Frontal cortex (tissue), 4 donors: ENCODE data around the gene TFAP2A. TPM values are rescaled to one million over a fixed set of nuclear protein-coding genes. Genes with fewer than 3 reads are reported as not detected.

ENCODE experiments used
- DNase-seq, 2 donors: peaks; one replicate each; pipeline ENCODE4 v3.0.0; 2012; ENCODE audit warnings: low spot score in 2 of 2
- FAIRE-seq: peaks from 2 replicates; lab custom pipeline; 2012; peaks lifted over from hg19 to GRCh38; lab: Jason Lieb, UNC
- small RNA-seq: library from RNA; depleted of rRNA; stranded (forward); fragments of <200 nt; gene quantifications from one replicate; pipeline ENCODE3, GENCODE V24; 2014
- total RNA-seq: library from RNA; depleted of rRNA; stranded (reverse); fragments of >200 nt; gene quantifications from one replicate; pipeline ENCODE4 v1.2.3, GENCODE V29; 2014
- donor health status: control.
- donor health status: control.
- donor health status: control.

Gene TFAP2A
- total RNA-seq, 1 donor from 2014 or later = not detected

DNA sequence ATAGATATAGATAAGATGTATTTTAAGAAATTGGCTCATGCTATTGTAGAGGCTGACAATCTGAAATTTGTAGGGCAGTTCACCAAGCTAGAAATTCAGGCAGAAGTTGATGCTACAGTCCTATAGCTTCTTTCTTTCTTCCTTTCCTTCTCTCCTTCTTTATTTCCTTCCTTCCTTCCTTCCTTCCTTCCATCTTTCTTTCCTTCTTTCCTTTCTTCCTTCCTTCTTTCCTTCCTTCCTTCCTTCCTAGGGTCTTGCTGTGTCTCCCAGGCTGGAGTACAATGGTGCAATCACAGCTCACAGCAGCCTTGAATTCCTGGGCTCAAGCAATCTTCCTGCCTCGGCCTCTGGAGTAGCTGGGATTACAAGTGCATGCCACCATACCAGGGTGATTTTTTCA is 55.3 kb downstream of the TFAP2A start:
- DNase-seq (no peak), FAIRE-seq (no peak)

DNA sequence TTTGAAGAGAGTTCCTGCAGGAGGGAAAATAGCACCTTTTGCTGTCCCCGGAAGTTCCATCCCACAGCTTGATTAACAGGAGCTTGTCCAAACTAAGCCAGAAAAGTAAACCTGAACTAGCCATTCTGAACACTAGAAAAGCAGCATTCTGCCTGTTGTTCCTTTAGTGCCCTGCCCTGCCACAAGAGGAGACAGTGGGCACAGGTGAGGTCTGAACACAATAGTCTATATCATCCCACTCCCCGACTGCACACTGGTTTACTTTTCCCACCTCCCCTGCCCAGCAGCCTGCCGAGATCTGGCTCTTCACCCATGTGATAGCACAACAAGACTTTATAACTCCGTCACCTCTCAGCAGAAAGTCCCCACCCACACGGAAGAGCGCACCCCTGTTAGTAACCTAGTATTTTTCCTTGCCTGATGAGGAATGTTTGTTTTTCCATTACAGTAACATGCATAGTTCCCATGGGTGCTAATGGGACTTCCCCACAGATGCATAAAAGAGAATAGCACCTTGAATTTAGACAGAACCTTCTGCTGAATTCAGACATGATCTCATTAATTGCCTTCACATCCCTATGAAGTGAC is 59.7 kb downstream of the TFAP2A start:
- no peak for DNase-seq
- no peak for FAIRE-seq

DNA sequence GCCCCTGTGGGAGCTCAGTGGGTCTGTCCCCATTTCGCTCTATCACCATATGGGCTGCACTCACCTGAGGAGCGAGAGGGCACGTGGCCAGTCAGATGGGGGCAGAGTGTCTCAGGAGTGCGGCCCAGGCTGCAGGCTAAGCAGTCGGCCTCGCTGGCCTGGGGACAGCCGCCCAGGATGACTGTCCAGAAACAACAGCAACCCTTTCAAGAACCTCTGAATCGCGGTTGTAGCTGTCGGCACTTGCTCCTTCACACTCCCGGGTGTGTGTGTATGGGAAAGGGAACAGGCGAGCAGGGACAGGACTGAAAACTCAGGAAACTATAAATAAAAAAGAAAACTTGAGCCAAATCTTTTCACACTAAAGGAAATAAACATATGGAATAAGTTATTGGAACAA is 63.1 kb downstream of the TFAP2A start:
- FAIRE-seq (no peak), DNase-seq (no peak)

DNA sequence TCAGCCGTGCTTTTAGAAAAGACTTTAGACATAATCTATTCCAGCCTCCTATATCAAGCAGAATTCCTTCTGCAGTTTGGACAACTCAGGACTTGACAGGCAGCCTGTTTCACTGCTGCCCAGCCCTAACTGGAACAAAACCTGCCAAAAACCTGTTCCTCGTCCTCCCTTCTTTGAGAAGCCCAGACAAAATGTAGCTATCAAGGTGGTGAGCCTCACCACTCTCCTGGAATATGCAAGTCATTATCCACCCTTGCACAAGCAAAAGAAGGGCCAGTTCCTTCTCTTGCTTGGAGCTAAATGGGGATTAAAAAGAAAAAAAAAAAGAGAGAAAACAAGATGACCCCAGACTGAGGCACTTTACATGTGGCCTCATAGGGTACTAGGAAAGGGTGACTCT is 64.2 kb downstream of the TFAP2A start:
- FAIRE-seq (no peak), DNase-seq (no peak)

DNA sequence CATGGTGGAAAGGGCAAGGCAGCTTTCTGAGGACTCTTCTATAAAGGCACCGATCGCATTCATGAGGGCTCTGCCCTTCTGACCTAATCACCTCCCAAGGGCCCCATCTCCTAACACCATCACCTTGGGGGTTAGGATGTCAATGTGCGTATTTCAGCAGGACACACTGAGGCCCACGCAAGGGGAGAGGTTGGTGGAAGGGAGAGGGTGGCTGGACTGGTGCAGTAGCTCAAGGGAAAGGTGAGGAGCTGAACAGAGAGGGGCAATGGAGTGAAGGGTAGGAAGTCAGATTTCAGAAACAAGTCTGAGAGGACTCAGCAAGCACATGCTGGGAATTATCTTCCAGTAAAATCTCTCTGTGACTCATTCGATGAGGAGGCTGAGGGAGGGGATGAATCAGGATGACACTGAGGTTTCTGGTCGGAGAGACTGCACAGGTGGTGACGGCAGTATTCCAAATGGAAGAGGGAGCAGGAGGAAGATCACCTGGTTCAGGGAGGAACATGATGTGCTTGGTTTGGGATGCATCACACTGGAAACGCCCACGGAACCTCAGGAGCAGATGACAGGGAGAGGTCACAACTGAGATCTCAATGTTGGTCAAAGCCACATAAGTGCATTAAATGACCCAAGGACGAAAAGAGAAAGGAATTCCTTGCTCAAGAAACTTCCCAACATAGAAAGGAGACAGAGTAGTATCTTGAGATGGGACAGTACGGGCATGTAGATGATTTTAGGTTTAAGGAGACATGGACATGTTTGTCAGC is 67.1 kb downstream of the TFAP2A start:
- DNase-seq (no peak), FAIRE-seq (no peak)

Small RNA genes lying within 50 kb of the gene (small RNA-seq; reads per million reads assigned to genes)
- gene MIR5689 = not detected

Other genes with a start within 250 kb of the TFAP2A start
- gene GCNT2, start 106.3 kb upstream of the TFAP2A start, total RNA-seq = 19.2 TPM